Activated CD4-positive, alpha-beta T cell treated with anti-CD3 and anti-CD28 coated beads, Interleukin-2, amount 50 U/mL, for 48 hours (primary cell): ENCODE results near the gene CACNA1C.

Source experiments
- DNase-seq, 2 experiments: peaks; one replicate each; pipeline ENCODE4 v3.0.0-alpha.2; 2020

Gene CACNA1C

GRCh38 chr12:2035431-2036055, 17.2 kb upstream of the CACNA1C start:
- DNase-seq, result no peak

GRCh38 chr12:2039034-2039433, 13.8 kb upstream of the CACNA1C start:
- DNase-seq, result no peak

- no peak for DNase-seq
These were observed 9.7 kb upstream of the CACNA1C start for GRCh38 chr12:2043054-2043453.

GRCh38 chr12:2044165-2044564, 8.6 kb upstream of the CACNA1C start:
- DNase-seq, result no peak

GRCh38 chr12:2046957-2047356, 5.8 kb upstream of the CACNA1C start:
- DNase-seq, result no peak

GRCh38 chr12:2047752-2048151, 5.0 kb upstream of the CACNA1C start:
- DNase-seq, result no peak

- DNase-seq, result no peak
These were observed 2.9 kb upstream of the CACNA1C start for GRCh38 chr12:2049604-2050540.

- no peak for DNase-seq
These were observed 826 bp upstream of the CACNA1C start for GRCh38 chr12:2051700-2052621.

GRCh38 chr12:2053691-2054090, 904 bp downstream of the CACNA1C start:
- no peak for DNase-seq

- DNase-seq, result no peak
These were observed 1.6 kb downstream of the CACNA1C start for GRCh38 chr12:2054091-2055018.

- DNase-seq, result peak; percentile 60 to 66
These were observed 4.4 kb downstream of the CACNA1C start for GRCh38 chr12:2057041-2057794.

- DNase-seq, result no peak
These were observed 5.1 kb downstream of the CACNA1C start for GRCh38 chr12:2057795-2058408.

GRCh38 chr12:2058837-2059236, 6.0 kb downstream of the CACNA1C start:
- DNase-seq, result no peak

GRCh38 chr12:2061402-2061801, 8.6 kb downstream of the CACNA1C start:
- no peak for DNase-seq

GRCh38 chr12:2064071-2064507, 11.3 kb downstream of the CACNA1C start:
- no peak for DNase-seq

GRCh38 chr12:2068653-2069052, 15.9 kb downstream of the CACNA1C start:
- no peak for DNase-seq

- DNase-seq, result no peak
These were observed 17.8 kb downstream of the CACNA1C start for GRCh38 chr12:2070440-2071045.

GRCh38 chr12:2074792-2075191, 22.0 kb downstream of the CACNA1C start:
- no peak for DNase-seq

- DNase-seq, result no peak
These were observed 22.9 kb downstream of the CACNA1C start for GRCh38 chr12:2075508-2076195.

- no peak for DNase-seq
These were observed 23.4 kb downstream of the CACNA1C start for GRCh38 chr12:2076196-2076570.
